SK-N-DZ (cell line): ENCODE measurements around the gene EPHA4.

Experiments
- DNase-seq: peaks from one replicate; pipeline ENCODE4 v3.0.0-alpha.2; 2015; ENCODE audit warnings: low spot score

Gene EPHA4

GRCh38 chr2:221504905-221505304, 67.2 kb downstream of the EPHA4 start:
- no peak for DNase-seq

GRCh38 chr2:221503965-221504364, 68.1 kb downstream of the EPHA4 start:
- no peak for DNase-seq

DNA sequence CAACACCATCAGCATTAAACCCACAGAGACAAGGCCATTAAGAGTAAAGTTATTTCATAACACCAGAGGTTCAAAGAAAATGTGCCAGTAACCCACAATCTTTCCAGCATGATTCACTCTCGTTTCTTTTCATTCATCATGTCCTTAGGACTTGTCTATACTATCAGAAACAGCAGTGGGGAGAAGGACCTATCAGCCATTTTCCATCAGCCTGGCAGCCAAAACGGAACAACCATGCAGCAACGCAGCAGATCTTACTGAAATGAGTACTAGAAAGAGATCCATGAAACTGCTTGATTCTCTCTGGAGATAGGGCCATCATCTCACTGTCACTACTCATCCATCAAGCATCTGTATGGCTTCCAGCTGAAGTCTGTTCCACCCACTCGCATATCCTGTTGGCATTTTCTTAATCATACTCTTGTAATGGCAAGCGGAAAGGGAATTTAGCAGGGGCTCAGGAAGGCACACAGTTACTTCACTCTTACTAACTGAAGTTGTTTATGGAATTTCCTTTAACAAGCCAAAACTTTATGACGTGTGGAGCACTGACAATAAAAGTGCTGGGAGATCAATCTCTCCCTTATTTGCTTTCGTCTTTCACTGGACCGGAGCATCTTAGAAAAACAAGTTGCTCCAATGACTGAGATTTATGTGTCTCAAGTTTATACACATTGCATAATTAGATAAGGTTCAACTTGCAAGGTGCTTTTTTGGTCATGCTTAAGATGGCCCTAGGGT, 69.7 kb downstream of the EPHA4 start:
- DNase-seq = no peak

GRCh38 chr2:221501883-221502269, 70.2 kb downstream of the EPHA4 start:
- no peak for DNase-seq

- no peak for DNase-seq
These were observed 70.8 kb downstream of the EPHA4 start for GRCh38 chr2:221501210-221501882.

DNA sequence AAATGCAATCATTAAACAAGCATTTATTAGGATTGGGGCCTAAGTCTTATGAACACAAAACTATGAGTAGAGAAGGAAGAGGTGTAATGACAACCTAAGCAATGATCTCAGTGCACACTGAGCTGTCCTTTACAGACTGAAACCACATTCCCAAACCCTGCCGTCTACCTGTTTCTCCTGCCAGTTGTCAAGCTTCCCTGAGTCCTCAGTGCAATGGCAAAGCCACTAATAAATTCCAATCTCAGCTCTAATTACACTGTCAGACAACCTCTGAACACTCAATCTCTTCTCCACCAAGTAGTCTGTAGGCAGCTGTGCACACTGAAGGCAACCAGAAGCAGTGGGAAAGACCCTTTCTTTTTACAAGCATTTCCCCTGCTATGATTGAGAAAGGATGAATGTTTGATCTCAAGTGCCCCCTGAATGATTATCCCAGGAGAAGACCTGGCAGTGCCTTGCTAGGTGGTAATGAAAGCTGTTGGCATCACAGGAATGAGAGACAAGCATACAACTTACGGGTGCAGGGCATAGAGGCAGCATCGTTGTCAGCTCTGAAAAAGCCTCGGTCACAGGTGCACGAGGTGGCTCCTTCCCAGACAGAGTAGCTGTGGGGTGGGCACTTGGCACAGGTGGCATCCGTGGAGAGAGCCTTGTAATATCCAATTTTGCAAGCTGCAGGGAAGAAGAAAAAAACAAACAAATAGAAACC, 71.4 kb downstream of the EPHA4 start:
- no peak for DNase-seq

- no peak for DNase-seq
These were observed 76.4 kb downstream of the EPHA4 start for GRCh38 chr2:221495731-221496130.

DNA sequence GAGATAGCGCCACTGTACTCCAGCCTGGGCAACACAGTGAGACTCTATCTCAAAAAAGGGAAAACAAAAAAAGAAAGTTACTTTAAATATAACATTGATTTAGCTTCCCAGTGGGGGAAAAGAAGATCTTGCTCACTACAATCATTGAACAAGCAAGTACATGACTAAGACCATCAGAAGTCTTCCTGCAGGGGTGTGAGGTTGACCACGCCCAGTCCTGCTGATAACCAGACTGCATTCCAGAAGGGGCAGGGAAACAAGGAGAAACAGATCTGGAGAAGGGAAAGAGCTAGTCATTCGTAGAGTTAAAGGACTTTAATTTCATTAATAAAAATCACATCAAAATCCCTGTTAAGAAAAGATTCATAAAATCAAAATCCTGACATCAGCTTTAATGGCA, 77.5 kb downstream of the EPHA4 start:
- no peak for DNase-seq

DNA sequence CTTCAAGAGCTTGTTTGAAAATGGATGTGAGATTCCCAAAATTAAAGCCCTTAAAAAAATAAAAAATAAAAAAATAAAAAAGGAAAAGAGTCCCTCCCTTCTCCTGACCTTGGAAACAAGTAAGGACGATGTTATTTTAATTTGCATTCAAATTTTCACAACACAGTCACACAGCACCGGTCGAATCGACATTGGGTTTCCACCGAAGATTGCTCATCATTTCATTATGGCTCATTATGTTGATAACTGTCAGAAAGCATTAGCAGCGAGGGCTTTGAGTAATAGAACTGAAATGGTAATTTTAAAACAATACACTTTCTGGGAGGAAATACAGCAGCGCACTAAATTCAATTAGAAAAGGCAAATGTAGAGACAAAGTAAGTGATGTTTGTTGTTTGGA, 78.7 kb downstream of the EPHA4 start:
- peak; percentile 8 for DNase-seq

DNA sequence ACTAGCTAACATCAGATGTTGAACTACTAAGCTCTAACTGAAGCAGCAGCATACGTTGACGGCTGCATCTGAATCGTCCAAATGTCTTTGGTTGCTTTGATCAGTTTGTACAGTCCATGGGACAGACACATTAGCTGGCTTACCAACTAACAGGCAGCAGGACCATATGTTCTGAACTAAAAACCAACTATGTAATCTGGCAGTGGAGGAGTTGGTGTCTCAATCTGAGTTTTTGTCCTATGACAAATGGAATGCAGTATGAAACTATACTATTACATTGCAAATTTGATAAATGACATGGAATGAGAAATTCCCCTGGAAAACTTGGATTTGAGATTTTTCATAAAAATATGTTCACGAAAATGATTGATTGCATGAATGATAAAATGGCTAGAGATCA, 79.5 kb downstream of the EPHA4 start:
- DNase-seq = no peak

- DNase-seq = no peak
These were observed 81.5 kb downstream of the EPHA4 start for GRCh38 chr2:221490506-221491060.

DNA sequence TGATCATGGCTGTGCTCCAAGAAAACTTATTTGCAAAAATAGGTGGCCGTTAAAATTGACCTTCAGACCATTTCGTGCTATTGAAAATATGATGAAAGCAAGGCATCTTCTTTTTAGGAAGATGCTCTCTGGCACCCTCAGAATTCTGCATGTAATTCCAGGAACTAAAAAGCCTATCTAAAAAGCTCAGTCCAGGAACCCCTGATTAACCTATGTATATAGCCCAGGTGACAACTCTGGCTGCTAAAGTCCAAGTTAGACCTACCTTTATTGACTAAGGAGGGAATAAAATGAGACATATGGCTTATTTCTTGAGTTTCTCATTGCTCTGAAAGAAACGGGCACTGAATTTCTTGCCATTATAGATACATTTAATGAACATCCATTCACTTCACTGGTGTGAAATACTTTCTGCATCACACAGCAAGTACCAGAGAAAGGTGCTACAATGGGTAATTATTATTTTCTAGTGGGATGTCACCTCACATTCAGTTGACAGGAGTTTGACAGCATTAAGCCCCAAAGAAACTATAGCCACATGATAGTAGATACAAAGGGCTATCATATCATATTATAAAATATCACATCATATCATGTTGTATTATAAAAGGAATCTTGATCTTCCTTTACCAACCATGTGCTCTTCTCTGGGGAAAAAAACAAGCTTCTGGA, 83.8 kb downstream of the EPHA4 start:
- no peak for DNase-seq

DNA sequence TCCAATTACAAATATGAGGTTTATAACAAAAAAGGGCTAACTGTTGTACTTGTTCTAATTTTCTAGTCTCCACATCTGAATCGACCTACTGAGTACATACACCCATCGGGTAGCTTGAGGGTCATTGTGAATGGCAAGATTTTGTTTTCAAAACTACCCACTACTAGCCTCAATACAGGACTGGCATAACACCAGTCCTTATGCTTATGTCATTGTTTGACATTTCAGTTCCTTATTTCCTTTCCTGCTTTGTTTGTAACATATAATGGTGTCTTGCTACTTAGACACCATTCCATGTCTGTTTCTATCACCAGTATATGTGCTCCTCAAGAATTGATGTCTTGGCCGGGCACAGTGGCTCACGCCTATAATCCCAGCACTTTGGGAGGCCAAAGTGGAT, 86.0 kb downstream of the EPHA4 start:
- no peak for DNase-seq

DNA sequence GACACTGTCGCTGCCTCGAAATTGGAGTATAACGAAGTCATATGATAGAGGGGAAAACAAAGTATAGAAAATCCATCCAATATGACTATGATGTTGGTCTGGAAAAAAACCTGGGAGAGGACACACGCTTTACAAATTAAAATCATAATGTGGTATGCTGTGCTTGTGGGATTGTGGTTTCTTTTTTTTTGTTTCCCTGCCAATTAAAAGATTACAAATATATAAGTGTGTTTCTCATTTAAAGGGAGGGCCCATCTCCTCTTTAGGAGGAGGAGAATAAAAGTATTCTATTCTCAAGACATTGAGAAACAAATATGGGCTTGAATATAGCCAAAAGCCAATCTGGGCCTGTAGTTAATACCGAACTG, 86.6 kb downstream of the EPHA4 start:
- no peak for DNase-seq

DNA sequence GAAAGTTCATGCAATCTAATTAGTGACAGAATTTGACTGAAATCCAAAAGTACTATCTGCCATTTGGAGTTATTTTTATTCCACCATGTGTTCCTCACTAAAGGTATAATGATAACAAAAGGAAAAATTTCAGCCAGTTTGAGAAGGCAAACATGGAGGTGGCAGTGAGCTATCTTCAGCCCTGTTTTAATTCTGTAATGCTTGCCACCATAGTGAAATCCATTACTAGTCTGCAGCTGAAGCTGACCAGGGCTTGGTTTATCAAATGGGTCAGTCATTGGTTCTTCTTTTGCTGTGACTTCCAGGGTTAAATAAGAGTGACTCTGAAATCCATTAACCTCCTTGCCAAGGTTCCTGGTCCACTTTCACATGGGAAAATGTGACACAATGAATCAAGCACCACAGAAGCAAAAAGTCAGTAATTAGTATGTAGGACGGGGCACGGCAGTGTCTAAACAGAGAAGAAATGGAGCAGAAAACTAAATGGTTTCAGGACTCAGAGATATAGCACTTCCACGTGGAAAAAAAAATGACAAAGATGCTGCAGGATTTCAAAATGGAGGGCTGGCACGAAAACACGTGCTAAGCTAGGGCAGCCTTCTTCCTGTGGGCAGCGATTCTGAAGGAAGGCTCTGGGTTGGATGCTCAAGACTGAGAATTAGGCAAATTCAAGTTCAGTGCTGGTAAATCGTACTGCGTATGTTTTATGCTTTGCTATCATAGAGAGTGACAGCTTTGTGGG, 87.2 kb downstream of the EPHA4 start:
- DNase-seq = no peak

- DNase-seq = no peak
These were observed 89.2 kb downstream of the EPHA4 start for GRCh38 chr2:221482666-221483455.

GRCh38 chr2:221480821-221481220, 91.3 kb downstream of the EPHA4 start:
- no peak for DNase-seq

- DNase-seq = no peak
These were observed 91.9 kb downstream of the EPHA4 start for GRCh38 chr2:221480163-221480562.

- DNase-seq = no peak
These were observed 93.6 kb downstream of the EPHA4 start for GRCh38 chr2:221478485-221478863.

GRCh38 chr2:221477714-221478484, 94.2 kb downstream of the EPHA4 start:
- DNase-seq = no peak
